HL-60 (cell line): ENCODE measurements around the gene FBN1.

Experiments
- CTCF ChIP-seq: IDR thresholded peaks from one replicate; pipeline ENCODE4 v1.5.1; 2011; ENCODE audit warnings: low read length, control low read depth, inconsistent platforms; ENCODE audit not compliant: insufficient read depth
- GABPA ChIP-seq: IDR thresholded peaks from 2 replicates; pipeline ENCODE4 v1.6.1; 2012; ENCODE audit warnings: low read depth
- POLR2AphosphoS5 ChIP-seq: IDR thresholded peaks from 2 replicates; pipeline ENCODE4 v1.6.1; 2012; ENCODE audit warnings: low read depth
- TF ChIP-seq, protein P1 (sequence below): IDR thresholded peaks from 2 replicates; pipeline ENCODE4 v1.6.1; 2012; ENCODE audit warnings: low read depth; ENCODE audit not compliant: insufficient replicate concordance

GRCh38 chr15:48366584-48367312 is 278.8 kb downstream of the FBN1 start:
- TF ChIP-seq, protein P1, sequence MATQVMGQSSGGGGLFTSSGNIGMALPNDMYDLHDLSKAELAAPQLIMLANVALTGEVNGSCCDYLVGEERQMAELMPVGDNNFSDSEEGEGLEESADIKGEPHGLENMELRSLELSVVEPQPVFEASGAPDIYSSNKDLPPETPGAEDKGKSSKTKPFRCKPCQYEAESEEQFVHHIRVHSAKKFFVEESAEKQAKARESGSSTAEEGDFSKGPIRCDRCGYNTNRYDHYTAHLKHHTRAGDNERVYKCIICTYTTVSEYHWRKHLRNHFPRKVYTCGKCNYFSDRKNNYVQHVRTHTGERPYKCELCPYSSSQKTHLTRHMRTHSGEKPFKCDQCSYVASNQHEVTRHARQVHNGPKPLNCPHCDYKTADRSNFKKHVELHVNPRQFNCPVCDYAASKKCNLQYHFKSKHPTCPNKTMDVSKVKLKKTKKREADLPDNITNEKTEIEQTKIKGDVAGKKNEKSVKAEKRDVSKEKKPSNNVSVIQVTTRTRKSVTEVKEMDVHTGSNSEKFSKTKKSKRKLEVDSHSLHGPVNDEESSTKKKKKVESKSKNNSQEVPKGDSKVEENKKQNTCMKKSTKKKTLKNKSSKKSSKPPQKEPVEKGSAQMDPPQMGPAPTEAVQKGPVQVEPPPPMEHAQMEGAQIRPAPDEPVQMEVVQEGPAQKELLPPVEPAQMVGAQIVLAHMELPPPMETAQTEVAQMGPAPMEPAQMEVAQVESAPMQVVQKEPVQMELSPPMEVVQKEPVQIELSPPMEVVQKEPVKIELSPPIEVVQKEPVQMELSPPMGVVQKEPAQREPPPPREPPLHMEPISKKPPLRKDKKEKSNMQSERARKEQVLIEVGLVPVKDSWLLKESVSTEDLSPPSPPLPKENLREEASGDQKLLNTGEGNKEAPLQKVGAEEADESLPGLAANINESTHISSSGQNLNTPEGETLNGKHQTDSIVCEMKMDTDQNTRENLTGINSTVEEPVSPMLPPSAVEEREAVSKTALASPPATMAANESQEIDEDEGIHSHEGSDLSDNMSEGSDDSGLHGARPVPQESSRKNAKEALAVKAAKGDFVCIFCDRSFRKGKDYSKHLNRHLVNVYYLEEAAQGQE = no peak
- TF ChIP-seq CTCF (no peak), GABPA (no peak), POLR2AphosphoS5 (no peak)
